Measurements from ENCODE around the gene RAB11FIP3.
A peak's percentile ranks its signal among the peaks of the same experiment; 100 is the strongest.
"Not testable (repeated sequence)": the region's sequence is repeated elsewhere in the genome, so short reads cannot be mapped to it uniquely, and the experiment has no call there.

The RAB11FIP3 gene

DNA sequence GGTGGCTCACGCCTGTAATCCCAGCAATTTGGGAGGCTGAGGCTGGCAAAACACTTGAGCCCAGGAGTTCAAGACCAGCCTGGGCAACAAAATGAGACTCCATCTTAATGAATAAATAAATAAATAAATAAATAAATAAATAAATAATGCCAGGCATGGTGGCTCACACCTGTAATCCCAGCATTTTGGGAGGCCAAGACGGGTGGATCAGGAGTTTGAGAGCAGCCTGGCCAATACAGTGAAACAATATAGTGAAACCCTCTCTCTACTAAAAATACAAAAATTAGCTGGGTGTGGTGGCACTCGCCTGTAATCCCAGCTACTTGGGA, 10.3 kb upstream of the RAB11FIP3 start:
- not testable (repeated sequence) for H2BK120ac ChIP-seq (ENCODE audit: low read depth, low read length); H3K9ac ChIP-seq (ENCODE audit: low read length); H2BK5ac ChIP-seq (ENCODE audit: low read depth, low read length, poor library complexity, severe bottlenecking); DNase-seq; H3K14ac ChIP-seq (ENCODE audit: low read length in 2 of 2); H4K8ac ChIP-seq (ENCODE audit: low read length); H3K9me3 ChIP-seq (ENCODE audit: control insufficient read depth, low read length); H3K4me2 ChIP-seq (ENCODE audit: low read length, poor library complexity, severe bottlenecking); H2AK5ac ChIP-seq (ENCODE audit: low read length, severe bottlenecking); H3K4me1 ChIP-seq (ENCODE audit: control insufficient read depth, insufficient read depth, low read depth, low read length); H3K27ac ChIP-seq (ENCODE audit: low read length, poor library complexity, severe bottlenecking); H3K23ac ChIP-seq (ENCODE audit: low read length in 2 of 2); H3K27me3 ChIP-seq (ENCODE audit: control insufficient read depth in 1 of 2, insufficient read depth in 1 of 2, low read length in 2 of 2); H3K4ac ChIP-seq (ENCODE audit: low read depth in 1 of 2, low read length in 2 of 2); H3K18ac ChIP-seq (ENCODE audit: low read depth in 1 of 2, low read length in 2 of 2); H2BK12ac ChIP-seq (ENCODE audit: low read length in 2 of 2); H2AFZ ChIP-seq (ENCODE audit: low read depth, low read length); H2BK15ac ChIP-seq (ENCODE audit: low read depth, poor library complexity, severe bottlenecking); H3K79me1 ChIP-seq (replicated peaks; ENCODE audit: low read length, poor library complexity, severe bottlenecking); H4K91ac ChIP-seq (ENCODE audit: low read length); H3K4me3 ChIP-seq (ENCODE audit: insufficient read depth in 1 of 2, low read depth in 1 of 2, low read length in 2 of 2)
- peaks cover 17 to 19% of the 10 kb centered on the region in 2 experiments for H3K36me3 ChIP-seq (ENCODE audit: control insufficient read depth in 1 of 2, insufficient read depth in 2 of 2, low read depth in 1 of 2, low read length in 2 of 2)
- WGBS: 88% methylated on average over 3 of the region's 3 CpGs

DNA sequence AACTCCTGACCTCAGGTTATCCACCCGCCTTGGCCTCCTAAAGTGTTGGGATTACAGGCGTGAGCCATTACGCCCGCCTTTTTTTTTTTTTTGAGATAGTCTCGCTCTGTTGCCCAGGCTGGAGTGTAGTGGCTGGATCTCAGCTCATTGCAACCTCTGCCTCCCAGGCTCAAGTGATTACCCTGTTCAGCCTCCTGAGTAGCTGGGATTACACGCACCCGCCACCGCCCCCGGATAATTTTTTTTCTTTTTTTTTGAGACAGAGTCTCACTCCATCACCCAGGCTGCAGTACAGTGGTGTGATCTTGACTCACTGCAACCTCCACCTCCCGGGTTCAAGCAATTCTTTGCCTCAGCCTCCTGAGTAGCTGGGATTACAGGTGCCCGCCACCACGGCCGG, 3.3 kb upstream of the RAB11FIP3 start:
- not testable (repeated sequence) for H3K23ac ChIP-seq (ENCODE audit: low read length in 2 of 2); H3K27me3 ChIP-seq (ENCODE audit: control insufficient read depth in 1 of 2, insufficient read depth in 1 of 2, low read length in 2 of 2); H3K36me3 ChIP-seq (ENCODE audit: control insufficient read depth in 1 of 2, insufficient read depth in 2 of 2, low read depth in 1 of 2, low read length in 2 of 2); H2BK5ac ChIP-seq (ENCODE audit: low read depth, low read length, poor library complexity, severe bottlenecking); H3K4me3 ChIP-seq (ENCODE audit: insufficient read depth in 1 of 2, low read depth in 1 of 2, low read length in 2 of 2); H3K14ac ChIP-seq (ENCODE audit: low read length in 2 of 2); H2BK120ac ChIP-seq (ENCODE audit: low read depth, low read length); H3K9ac ChIP-seq (ENCODE audit: low read length); H4K91ac ChIP-seq (ENCODE audit: low read length); H2BK12ac ChIP-seq (ENCODE audit: low read length in 2 of 2); H3K4ac ChIP-seq (ENCODE audit: low read depth in 1 of 2, low read length in 2 of 2); H2AFZ ChIP-seq (ENCODE audit: low read depth, low read length); H3K79me1 ChIP-seq (replicated peaks; ENCODE audit: low read length, poor library complexity, severe bottlenecking); H3K4me2 ChIP-seq (ENCODE audit: low read length, poor library complexity, severe bottlenecking); H4K8ac ChIP-seq (ENCODE audit: low read length); H3K18ac ChIP-seq (ENCODE audit: low read depth in 1 of 2, low read length in 2 of 2); DNase-seq; H3K9me3 ChIP-seq (ENCODE audit: control insufficient read depth, low read length); H3K27ac ChIP-seq (ENCODE audit: low read length, poor library complexity, severe bottlenecking); H2AK5ac ChIP-seq (ENCODE audit: low read length, severe bottlenecking); H2BK15ac ChIP-seq (ENCODE audit: low read depth, poor library complexity, severe bottlenecking)
- H3K4me1 ChIP-seq (ENCODE audit: control insufficient read depth, insufficient read depth, low read depth, low read length): peaks cover 24% of the 10 kb centered on the region
- 95% methylated on average over 13 of the region's 13 CpGs for WGBS

DNA sequence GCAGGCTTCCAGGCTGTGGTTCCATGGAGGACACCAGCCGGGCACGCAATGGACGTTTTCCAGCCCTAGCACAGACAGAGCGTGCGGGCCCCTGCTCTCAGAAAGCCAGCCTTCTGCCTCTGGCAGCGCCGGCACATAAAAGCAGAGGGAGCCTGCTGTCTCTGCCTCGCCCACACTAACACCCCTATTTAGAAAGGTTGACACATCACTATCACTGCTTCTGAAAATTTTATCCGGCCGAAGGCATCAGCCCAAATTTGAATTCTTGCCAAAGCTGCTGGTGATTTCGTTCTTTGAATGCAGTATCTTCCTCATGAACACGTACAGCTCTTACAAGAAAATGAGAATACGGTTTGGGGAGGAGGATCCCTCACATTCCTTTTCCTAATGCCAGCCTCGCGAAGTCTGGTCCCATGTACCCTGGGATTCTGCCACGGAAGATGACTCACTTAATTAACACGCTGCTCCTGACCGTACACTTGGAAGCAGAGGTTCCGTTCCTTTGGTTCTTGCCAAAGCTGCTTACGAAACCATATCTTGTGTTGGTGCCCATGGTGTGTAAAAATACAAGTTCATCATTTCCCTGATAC, 1.3 kb upstream of the RAB11FIP3 start:
- peak overlapping the region in 1 of 2 experiments; percentile 28 for H3K14ac ChIP-seq (ENCODE audit: low read length in 2 of 2)
- no peak overlapping the region for H3K23ac ChIP-seq (ENCODE audit: low read length in 2 of 2)
- H3K79me1 ChIP-seq (replicated peaks; ENCODE audit: low read length, poor library complexity, severe bottlenecking): peaks cover 19% of the 10 kb centered on the region
- H2AK5ac ChIP-seq (ENCODE audit: low read length, severe bottlenecking): peak overlapping the region; percentile 86
- no peak overlapping the region for H2BK15ac ChIP-seq (ENCODE audit: low read depth, poor library complexity, severe bottlenecking)
- H3K27ac ChIP-seq (ENCODE audit: low read length, poor library complexity, severe bottlenecking): peak overlapping the region; percentile 75
- H3K27me3 ChIP-seq (ENCODE audit: control insufficient read depth in 1 of 2, insufficient read depth in 1 of 2, low read length in 2 of 2): no peaks in the 10 kb centered on the region
- H3K4me3 ChIP-seq (ENCODE audit: insufficient read depth in 1 of 2, low read depth in 1 of 2, low read length in 2 of 2): peak overlapping the region in 1 of 2 experiments; percentile 82
- peak overlapping the region in 1 of 2 experiments; percentile 93 for H3K18ac ChIP-seq (ENCODE audit: low read depth in 1 of 2, low read length in 2 of 2)
- peaks cover 28% of the 10 kb centered on the region for H3K4me1 ChIP-seq (ENCODE audit: control insufficient read depth, insufficient read depth, low read depth, low read length)
- DNase-seq: peak; percentile 89
- 62% methylated on average over 19 of the region's 20 CpGs for WGBS
- peak overlapping the region; percentile 89 for H4K91ac ChIP-seq (ENCODE audit: low read length)
- peak overlapping the region; percentile 27 for H4K8ac ChIP-seq (ENCODE audit: low read length)
- peak overlapping the region in 1 of 2 experiments; percentile 85 for H3K4ac ChIP-seq (ENCODE audit: low read depth in 1 of 2, low read length in 2 of 2)
- H3K9me3 ChIP-seq (ENCODE audit: control insufficient read depth, low read length): no peaks in the 10 kb centered on the region
- peak overlapping the region; percentile 99 for H3K4me2 ChIP-seq (ENCODE audit: low read length, poor library complexity, severe bottlenecking)
- no peak overlapping the region for H2BK5ac ChIP-seq (ENCODE audit: low read depth, low read length, poor library complexity, severe bottlenecking)
- H3K9ac ChIP-seq (ENCODE audit: low read length): peak overlapping the region; percentile 83
- peaks cover 0 to 3% of the 10 kb centered on the region in 2 experiments for H3K36me3 ChIP-seq (ENCODE audit: control insufficient read depth in 1 of 2, insufficient read depth in 2 of 2, low read depth in 1 of 2, low read length in 2 of 2)
- H2BK12ac ChIP-seq (ENCODE audit: low read length in 2 of 2): peak overlapping the region; percentile 92 to 95
- H2AFZ ChIP-seq (ENCODE audit: low read depth, low read length): no peak overlapping the region
- H2BK120ac ChIP-seq (ENCODE audit: low read depth, low read length): peak overlapping the region; percentile 37

DNA sequence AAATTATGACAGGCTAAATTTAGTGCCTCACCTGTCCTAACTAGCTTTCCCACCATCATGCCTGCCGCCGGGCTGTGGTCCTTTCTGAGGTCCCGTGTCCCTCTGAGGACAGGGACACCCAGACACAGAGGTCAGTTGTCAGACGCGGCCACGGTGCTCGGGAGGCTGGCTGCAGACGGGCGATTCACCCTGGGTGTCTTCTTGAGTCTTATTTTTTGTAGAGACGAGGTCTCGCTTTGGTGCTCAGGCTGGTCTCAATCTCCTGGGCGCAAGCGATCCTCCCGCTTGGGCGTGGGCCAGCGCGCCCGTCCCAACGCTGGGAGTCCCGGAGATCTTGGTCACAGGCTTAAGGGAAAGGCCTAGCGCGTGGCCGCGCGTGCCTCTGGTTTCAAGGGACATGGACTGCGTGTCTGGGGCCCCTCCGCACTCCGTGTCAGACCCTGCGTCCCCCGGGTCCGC, 797 bp upstream of the RAB11FIP3 start:
- Histone ChIP-seq H4K8ac (ENCODE audit: low read length) (peak overlapping the region; percentile 87), H3K27me3 (ENCODE audit: control insufficient read depth in 1 of 2, insufficient read depth in 1 of 2, low read length in 2 of 2) (no peaks in the 10 kb centered on the region), H4K91ac (ENCODE audit: low read length) (peak overlapping the region; percentile 78), H3K4ac (ENCODE audit: low read depth in 1 of 2, low read length in 2 of 2) (peak overlapping the region; percentile 15 to 71), H2AK5ac (ENCODE audit: low read length, severe bottlenecking) (peak overlapping the region; percentile 55), H2AFZ (ENCODE audit: low read depth, low read length) (no peak overlapping the region), H3K4me2 (ENCODE audit: low read length, poor library complexity, severe bottlenecking) (peak overlapping the region; percentile 99), H2BK12ac (ENCODE audit: low read length in 2 of 2) (peak overlapping the region; percentile 92), H2BK120ac (ENCODE audit: low read depth, low read length) (no peak overlapping the region), H3K4me1 (ENCODE audit: control insufficient read depth, insufficient read depth, low read depth, low read length) (peaks cover 28% of the 10 kb centered on the region), H3K4me3 (ENCODE audit: insufficient read depth in 1 of 2, low read depth in 1 of 2, low read length in 2 of 2) (peak overlapping the region; percentile 76 to 82), H3K23ac (ENCODE audit: low read length in 2 of 2) (peak overlapping the region in 1 of 2 experiments; percentile 70), H3K36me3 (ENCODE audit: control insufficient read depth in 1 of 2, insufficient read depth in 2 of 2, low read depth in 1 of 2, low read length in 2 of 2) (peaks cover 0 to 3% of the 10 kb centered on the region in 2 experiments), H2BK5ac (ENCODE audit: low read depth, low read length, poor library complexity, severe bottlenecking) (no peak overlapping the region), H3K27ac (ENCODE audit: low read length, poor library complexity, severe bottlenecking) (peak overlapping the region; percentile 75), H3K18ac (ENCODE audit: low read depth in 1 of 2, low read length in 2 of 2) (peak overlapping the region; percentile 59 to 93), H3K79me1 (replicated peaks; ENCODE audit: low read length, poor library complexity, severe bottlenecking) (peaks cover 19% of the 10 kb centered on the region), H3K9me3 (ENCODE audit: control insufficient read depth, low read length) (no peaks in the 10 kb centered on the region), H2BK15ac (ENCODE audit: low read depth, poor library complexity, severe bottlenecking) (peak overlapping the region; percentile 93), H3K9ac (ENCODE audit: low read length) (peak overlapping the region; percentile 83), H3K14ac (ENCODE audit: low read length in 2 of 2) (peak overlapping the region in 1 of 2 experiments; percentile 90)
- WGBS: 14% methylated on average over 31 of the region's 31 CpGs
- DNase-seq: peak; percentile 51

Data from mesenchymal stem cell (in vitro differentiated cells and primary cell).